ENCODE measurements around the gene MVP.
"Not testable (repeated sequence)": the region's sequence is repeated elsewhere in the genome, so short reads cannot be mapped to it uniquely, and the experiment has no call there.

The MVP gene

DNA sequence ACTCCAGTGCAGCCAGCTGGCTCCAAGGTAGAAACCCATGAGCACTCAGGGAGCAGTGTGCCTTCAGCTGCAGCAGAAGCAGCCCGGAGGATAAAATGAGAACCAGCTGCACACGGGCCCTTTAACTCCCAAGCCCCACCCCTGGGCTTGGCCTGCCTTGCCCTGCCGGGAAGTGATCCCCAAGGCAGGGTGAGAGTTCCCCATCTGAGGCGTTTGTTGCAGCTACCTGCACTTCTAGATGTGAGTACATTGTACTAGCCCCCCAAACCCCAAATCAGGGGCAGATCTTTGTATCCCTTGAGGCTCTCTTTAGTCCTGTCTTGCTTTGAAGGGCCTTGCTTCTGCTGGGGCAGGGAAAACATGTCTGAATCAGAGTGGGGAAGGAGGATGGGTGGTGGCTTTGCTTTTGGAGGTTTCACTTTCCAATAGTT, at the start of gene MVP:
TSS of gene MVP (plus strand) at position 192 of the 431 bp plus-strand sequence. CDS start 10,088 bp downstream, outside the sequence.
- DNase-seq: no peak

- DNase-seq: not testable (repeated sequence)
These were observed 47.9 kb upstream of the MVP start for GRCh38 chr16:29772330-29772729.

- no peak for DNase-seq
These were observed 45.5 kb upstream of the MVP start for GRCh38 chr16:29774730-29775129.

GRCh38 chr16:29775742-29776408, 44.4 kb upstream of the MVP start:
- DNase-seq: no peak

GRCh38 chr16:29777576-29778350, 42.5 kb upstream of the MVP start, which contains the start of gene ZG16:
Gene ZG16 (plus strand): TSS chr16:29778256. CDS start chr16:29779267, 1,011 bp downstream.
- DNase-seq: no peak

GRCh38 chr16:29779474-29779873, 40.8 kb upstream of the MVP start:
- DNase-seq: no peak

- DNase-seq: not testable (repeated sequence)
These were observed 36.9 kb upstream of the MVP start for GRCh38 chr16:29783094-29783953.

- DNase-seq: no peak
These were observed 36.1 kb upstream of the MVP start for GRCh38 chr16:29784157-29784556.

DNA sequence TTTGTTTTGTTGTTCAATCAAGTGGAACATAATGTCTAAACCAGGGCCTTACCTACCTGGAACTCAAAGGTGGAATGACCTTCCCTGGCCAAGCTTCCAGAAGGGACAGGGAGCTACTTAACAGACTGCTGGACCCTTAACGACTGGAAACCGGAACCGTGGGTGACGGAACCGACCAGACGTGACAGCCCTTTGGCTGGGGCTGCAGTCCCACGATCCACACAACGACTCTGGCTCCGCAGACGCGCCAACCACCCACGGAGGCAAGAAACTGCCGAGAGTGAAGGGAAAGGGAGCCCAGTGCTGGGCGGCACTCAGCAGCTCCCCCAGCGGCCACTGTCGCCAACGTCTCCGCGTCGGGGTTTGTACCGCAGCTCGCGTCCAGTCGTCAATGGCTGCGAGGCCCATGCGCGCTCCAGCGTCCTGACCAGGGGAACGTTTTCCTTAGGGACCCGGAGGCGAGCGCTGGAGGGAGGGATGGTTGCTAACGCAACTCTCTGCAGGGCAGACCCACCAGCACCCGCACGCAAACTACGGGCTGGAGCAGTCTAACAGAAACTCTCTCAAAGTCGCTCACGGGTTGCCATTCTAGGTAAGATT, 35.3 kb upstream of the MVP start:
- DNase-seq: peak; percentile 78

DNA sequence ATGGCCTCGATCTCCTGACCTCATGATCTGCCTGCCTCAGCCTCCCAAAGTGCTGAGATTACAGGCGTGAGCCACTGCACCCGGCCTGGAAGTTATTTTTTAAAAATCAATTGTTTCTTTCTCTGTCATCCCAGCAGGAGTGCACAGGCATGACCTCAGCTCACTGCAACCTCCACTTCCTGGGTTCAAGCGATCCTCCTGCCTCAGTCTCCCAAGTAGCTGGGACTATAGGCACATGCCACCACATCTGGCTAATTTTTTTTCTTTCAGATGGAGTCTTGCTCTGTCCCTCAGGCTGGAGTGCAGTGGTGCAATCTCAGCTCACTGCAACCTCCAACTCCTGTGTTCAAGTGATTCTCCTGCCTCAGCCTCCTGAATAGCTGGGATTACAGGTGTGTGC, 33.1 kb upstream of the MVP start:
- not testable (repeated sequence) for DNase-seq

DNA sequence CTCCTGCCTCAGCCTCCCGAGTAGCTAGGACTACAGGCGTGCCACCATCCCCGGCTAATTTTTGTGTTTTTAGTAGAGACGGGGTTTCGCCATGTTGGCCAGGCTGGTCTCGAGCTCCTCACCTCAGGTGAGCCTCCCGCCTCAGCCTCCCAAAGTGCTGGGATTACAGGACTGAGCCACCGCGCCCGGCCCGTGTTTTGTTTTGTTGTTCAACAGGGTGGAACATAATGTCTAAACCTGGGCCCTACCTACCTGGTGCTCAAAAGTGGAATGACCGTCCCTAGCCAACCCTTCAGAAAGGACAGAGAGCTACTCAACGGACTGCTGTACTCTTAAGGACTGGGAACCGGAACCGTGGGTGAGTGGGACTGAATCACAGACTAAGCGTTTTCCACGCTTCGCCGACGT, 30.5 kb upstream of the MVP start:
- DNase-seq: no peak

- DNase-seq: peak; percentile 99
These were observed 29.9 kb upstream of the MVP start, which contains the start of gene KIF22 for GRCh38 chr16:29790183-29790948. Gene KIF22 (plus strand): TSS chr16:29790751. CDS start chr16:29790760, 9 bp downstream.

DNA sequence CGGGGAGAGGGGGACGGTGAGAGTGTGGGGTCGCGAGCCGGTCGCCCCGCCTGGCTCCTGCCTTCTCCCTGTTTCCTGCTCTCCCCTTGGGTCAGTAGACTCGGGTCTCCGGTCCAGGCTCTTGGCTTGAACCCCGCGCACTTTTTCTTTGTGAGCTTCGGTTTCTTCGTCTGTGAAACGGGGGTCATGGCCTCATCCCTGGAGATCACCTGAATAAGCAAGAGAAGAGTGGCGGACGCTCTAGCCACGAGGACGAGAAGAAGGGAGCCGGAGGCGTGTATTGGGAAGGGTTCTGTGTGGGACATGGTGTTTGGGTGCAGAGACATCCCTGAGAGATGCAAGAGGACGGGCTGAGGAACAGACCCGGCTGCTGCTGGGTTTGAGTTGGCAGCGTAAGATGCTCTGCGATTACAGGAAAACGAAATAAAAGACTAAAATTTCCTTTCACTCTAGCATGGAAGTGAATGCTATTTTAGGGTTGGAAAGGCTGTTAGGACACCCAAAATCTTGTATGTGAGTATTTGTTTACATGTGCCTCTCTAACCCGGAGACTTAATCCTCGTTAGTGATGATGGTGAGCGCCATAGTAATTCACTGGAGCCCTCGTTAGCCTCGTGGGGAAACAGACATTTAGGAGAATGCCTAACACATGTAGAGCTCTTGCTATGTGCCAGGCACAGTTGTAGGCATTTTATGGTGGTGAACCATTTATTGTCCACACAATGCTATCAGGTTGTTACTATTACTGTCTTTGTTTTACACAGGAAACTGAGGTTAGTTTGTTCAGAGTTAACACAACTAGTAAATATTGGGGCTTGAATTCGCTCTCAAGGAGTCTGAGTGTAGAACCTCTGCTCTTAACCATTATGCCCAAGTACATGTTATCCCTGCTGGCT, 29.1 kb upstream of the MVP start:
- peak; percentile 53 for DNase-seq

- DNase-seq: no peak
These were observed 28.1 kb upstream of the MVP start for GRCh38 chr16:29791845-29792807.

DNA sequence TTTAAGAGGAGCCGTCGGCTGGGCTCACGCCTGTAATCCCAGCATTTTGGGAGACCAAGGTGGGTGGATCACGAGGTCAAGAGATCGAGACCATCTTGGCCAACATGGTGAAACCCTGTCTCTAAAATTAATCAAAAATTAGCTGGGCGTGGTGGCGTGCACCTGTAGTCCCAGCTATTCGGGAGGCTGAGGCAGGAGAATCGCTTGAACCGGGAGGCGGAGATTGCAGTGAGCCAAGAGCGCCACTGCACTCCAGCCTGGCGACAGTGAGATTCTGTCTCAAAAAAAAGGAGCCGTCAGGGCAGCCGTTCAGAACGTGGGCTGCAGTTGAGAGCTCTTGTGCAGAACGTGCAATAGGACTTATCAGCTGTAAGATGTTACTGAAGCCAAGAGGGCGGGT, 27.1 kb upstream of the MVP start:
- DNase-seq: not testable (repeated sequence)

DNA sequence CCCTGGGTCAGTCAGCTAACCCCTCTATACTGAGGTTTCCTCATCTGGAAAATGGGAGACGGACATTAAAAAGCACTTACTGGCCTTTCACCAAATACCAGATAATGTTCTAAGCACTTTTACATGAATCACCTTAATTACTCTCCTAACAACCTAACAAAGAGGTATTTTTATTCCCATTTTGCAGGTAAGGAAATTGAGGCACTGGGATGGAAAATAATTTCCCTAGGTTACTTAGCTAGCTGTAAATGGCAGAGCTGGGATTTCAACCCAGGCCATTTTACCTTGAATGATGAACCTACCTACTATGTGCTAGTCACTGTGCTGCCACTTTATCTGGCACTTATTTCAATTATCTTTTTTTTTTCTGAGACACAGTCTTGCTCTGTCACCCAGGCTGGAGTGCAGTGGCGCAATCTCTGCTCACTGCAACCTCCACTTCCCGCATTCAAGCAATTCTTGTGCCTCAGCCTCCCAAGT, 26.0 kb upstream of the MVP start:
- DNase-seq: no peak

DNA sequence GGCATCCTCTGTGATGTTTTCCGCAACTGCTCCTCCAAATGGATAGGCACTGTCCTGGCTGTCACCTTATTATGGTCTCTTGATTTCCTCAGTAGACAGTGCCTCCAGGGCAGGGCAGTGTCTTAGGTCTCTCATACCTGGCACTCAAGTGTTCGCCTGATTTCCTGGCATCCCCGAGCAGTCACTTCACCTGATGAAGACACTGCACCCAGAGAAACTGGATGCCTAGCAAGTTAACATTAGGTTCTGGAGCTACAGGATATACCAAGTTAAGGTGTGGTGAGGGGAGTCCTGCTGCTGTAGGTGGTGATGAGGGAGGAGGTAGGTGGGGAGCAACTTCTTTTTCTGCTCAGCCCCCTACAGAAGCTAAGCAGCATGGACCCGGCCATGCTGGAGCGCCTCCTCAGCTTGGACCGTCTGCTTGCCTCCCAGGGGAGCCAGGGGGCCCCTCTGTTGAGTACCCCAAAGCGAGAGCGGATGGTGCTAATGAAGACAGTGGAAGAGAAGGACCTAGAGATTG, 17.8 kb upstream of the MVP start:
- no peak for DNase-seq

- DNase-seq: no peak
These were observed 16.2 kb upstream of the MVP start for GRCh38 chr16:29804020-29804419.
